Measurements from ENCODE around the gene MRPL58. TPM values are rescaled to one million over a fixed set of nuclear protein-coding genes. Genes with fewer than 3 reads are reported as not detected.
"Not testable (repeated sequence)": the region's sequence is repeated elsewhere in the genome, so short reads cannot be mapped to it uniquely, and the experiment has no call there.

The MRPL58 gene
- total RNA-seq = 26.5 and 26.8 TPM in 2 replicates
- long read RNA-seq, transcript MRPL58-201 (6 exons, 890 nt) = major isoform, 7 of 9 reads
- long read RNA-seq, partial matches to known transcripts = 0 of 9 reads
- long read RNA-seq, other reads (novel, unspliced or antisense) = 2 of 9 reads

DNA sequence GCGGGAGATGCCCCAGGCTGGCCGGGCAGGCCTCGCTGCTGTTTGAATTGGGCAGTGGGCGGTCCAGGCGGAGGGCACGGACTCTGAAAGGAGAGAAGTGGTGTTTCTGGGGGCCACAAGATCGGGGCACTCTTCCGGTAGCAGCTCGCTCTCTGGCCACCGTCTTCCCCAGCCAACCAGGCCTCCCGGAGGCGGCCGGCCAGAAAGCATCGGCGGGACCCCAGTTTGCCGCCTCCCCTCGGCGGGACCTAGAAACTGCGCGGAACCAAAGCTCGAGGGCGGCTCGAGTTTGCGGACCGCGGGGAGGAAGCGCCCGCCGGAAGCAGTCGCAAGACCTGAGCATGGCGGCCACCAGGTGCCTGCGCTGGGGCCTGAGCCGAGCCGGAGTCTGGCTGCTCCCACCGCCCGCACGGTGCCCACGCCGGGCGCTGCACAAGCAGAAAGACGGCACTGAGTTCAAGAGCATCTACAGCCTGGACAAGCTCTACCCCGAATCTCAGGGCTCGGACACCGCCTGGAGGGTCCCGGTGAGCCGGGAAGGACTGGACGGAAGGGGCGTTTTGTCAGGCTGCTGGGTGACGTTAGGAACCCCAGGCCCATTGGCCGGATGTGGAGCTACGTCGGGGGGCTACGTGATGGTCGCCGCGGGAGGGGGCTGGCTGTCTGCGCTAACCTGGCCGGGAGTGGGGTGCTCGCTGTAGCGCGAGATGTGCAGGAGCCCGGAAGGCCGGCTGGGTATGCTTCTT, at the start of gene MRPL58:
Gene MRPL58, plus strand, starts transcription at position 325 of the 746 bp plus-strand sequence. Its CDS starts 17 bp downstream, at position 342.
- H3K4me1 Mint-ChIP-seq (ENCODE audit: low read depth) = peaks cover 16% of the 10 kb centered on the region
- peaks cover 7% of the 10 kb centered on the region for H3K36me3 Mint-ChIP-seq (ENCODE audit: insufficient read depth)
- H3K4me3 Mint-ChIP-seq (ENCODE audit: low read depth) = peak within 1 kb of the TSS; percentile 90
- H3K9me3 Mint-ChIP-seq (ENCODE audit: low read depth) = no peaks in the 10 kb centered on the region
- DNase-seq (ENCODE audit: low spot score, unreplicated experiment) = peak; percentile 80
- TF ChIP-seq, protein P1, sequence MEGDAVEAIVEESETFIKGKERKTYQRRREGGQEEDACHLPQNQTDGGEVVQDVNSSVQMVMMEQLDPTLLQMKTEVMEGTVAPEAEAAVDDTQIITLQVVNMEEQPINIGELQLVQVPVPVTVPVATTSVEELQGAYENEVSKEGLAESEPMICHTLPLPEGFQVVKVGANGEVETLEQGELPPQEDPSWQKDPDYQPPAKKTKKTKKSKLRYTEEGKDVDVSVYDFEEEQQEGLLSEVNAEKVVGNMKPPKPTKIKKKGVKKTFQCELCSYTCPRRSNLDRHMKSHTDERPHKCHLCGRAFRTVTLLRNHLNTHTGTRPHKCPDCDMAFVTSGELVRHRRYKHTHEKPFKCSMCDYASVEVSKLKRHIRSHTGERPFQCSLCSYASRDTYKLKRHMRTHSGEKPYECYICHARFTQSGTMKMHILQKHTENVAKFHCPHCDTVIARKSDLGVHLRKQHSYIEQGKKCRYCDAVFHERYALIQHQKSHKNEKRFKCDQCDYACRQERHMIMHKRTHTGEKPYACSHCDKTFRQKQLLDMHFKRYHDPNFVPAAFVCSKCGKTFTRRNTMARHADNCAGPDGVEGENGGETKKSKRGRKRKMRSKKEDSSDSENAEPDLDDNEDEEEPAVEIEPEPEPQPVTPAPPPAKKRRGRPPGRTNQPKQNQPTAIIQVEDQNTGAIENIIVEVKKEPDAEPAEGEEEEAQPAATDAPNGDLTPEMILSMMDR (IDR thresholded peaks at IDR 0.05; ENCODE audit: unreplicated experiment) = peak; percentile 59
- H3K27ac Mint-ChIP-seq = peak within 1 kb of the TSS; percentile 97
- H3K27me3 Mint-ChIP-seq = no peaks in the 10 kb centered on the region

DNA sequence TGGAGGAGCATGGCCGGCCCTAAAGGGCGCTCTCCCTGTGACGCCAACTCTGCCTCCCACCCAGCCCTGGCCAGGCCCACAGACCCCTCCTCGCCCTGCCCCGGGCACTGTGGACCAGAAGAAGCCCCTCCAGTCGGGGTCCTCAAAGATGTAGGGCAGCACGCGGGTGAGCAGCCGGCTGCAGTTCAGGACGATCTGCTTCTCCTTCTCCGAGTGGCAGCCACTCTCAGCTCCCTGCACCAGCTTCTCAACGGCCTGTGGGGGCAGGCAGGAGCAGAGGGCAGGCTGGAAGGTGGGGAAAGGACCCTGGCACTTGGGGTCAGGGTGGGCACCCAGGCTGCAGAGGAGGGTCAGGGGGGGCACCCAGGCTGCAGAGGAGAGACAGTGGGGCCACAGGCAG, 48.8 kb upstream of the MRPL58 start:
- TF ChIP-seq, protein P1 (IDR thresholded peaks at IDR 0.05; ENCODE audit: unreplicated experiment) = no peak
- Mint-ChIP-seq H3K36me3 (ENCODE audit: insufficient read depth) (peaks cover 8% of the 10 kb centered on the region), H3K4me1 (ENCODE audit: low read depth) (peaks cover 5% of the 10 kb centered on the region), H3K4me3 (ENCODE audit: low read depth) (no peak overlapping the region), H3K9me3 (ENCODE audit: low read depth) (no peaks in the 10 kb centered on the region), H3K27ac (no peak overlapping the region), H3K27me3 (no peaks in the 10 kb centered on the region)
- DNase-seq (ENCODE audit: low spot score, unreplicated experiment) = no peak

DNA sequence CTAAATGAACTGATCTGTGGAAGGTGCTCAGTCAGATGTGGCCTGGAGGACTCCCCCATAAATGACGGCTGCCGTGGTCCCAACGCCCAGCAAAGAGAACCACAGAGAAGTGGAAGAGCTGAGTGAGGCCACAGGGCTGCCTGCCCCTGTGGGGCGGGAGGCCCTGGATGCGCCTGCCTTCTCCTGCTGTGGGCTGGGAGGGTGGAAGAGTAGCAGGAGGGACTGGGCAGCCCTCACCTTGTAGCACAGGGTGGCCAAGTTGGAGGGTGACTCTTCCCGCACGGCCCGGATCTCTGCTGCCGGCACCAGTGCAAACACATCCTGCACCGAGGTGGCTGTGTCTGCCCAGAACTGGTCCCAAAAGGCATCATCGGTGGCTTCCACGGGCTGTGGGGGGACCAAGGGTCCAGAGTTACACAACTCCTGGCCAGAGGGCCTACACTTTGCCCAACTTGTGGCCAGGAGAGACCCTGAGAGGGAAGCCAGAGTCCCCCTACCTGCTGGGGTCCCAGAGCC, 48.2 kb upstream of the MRPL58 start:
- Mint-ChIP-seq H3K27ac (no peak overlapping the region), H3K4me3 (ENCODE audit: low read depth) (no peak overlapping the region), H3K27me3 (no peaks in the 10 kb centered on the region), H3K36me3 (ENCODE audit: insufficient read depth) (peaks cover 6% of the 10 kb centered on the region), H3K9me3 (ENCODE audit: low read depth) (no peaks in the 10 kb centered on the region), H3K4me1 (ENCODE audit: low read depth) (peaks cover 9% of the 10 kb centered on the region)
- DNase-seq (ENCODE audit: low spot score, unreplicated experiment) = no peak
- TF ChIP-seq, protein P1 (IDR thresholded peaks at IDR 0.05; ENCODE audit: unreplicated experiment) = no peak

DNA sequence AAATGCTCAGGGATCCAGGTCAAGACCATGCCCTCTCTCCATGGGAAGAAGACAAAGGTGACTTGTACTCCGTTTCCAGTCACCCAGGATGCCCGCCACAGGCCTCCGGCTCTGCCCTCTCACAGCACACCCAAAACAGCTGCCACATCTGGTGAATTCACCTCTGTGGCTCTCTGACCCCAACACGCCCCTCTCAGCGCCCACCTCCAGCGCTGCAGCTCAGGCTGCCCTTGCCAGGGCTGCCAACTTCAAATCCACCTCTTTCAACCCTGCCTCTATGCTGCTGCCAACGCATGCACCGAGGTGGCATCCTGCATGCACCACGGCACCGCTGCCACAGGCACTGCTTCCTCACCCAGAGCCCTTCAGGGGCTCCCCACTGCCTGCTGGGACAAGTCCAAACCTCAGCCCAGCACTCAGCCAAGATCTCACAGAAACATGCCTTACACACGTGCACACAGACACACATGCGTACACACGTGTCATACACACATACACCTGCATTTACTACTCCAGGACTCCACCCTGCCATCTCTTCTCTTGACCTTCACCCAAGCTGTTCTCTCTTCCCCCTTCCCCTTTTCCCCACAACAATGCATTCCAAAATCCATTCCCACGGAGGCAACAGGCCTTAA, 47.4 kb upstream of the MRPL58 start:
- H3K4me1 Mint-ChIP-seq (ENCODE audit: low read depth) = peaks cover 9% of the 10 kb centered on the region
- no peak for DNase-seq (ENCODE audit: low spot score, unreplicated experiment)
- no peaks in the 10 kb centered on the region for H3K27me3 Mint-ChIP-seq
- TF ChIP-seq, protein P1 (IDR thresholded peaks at IDR 0.05; ENCODE audit: unreplicated experiment) = no peak
- H3K36me3 Mint-ChIP-seq (ENCODE audit: insufficient read depth) = peaks cover 3% of the 10 kb centered on the region
- H3K4me3 Mint-ChIP-seq (ENCODE audit: low read depth) = no peak overlapping the region
- H3K9me3 Mint-ChIP-seq (ENCODE audit: low read depth) = no peaks in the 10 kb centered on the region
- peak overlapping the region; percentile 76 for H3K27ac Mint-ChIP-seq

DNA sequence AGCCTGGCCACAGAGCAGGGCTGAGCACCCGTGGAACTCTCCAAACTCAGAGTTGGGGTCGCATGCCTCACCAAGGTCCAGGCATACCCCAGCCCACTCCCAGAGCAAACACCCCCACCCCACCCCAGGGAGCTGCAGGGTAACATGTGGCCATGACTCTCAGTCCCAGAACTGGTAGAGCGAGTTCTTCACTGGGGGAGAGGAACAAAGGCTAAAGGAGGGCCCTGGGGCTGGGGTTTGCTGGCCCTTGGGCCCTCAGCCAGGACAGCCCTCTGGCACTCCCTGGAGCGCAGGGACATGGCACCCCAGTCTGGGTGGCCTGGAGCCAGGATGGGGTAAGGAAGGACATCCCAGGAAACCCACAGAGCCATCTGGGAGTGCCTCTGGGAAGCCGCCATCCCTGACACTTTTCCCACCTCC, 44.1 kb upstream of the MRPL58 start:
- DNase-seq (ENCODE audit: low spot score, unreplicated experiment) = no peak
- Mint-ChIP-seq H3K4me1 (ENCODE audit: low read depth) (peaks cover 22% of the 10 kb centered on the region), H3K27ac (peak overlapping the region; percentile 87), H3K9me3 (ENCODE audit: low read depth) (no peaks in the 10 kb centered on the region), H3K27me3 (peaks cover 6% of the 10 kb centered on the region), H3K36me3 (ENCODE audit: insufficient read depth) (no peaks in the 10 kb centered on the region), H3K4me3 (ENCODE audit: low read depth) (peak overlapping the region; percentile 49)
- TF ChIP-seq, protein P1 (IDR thresholded peaks at IDR 0.05; ENCODE audit: unreplicated experiment) = no peak

DNA sequence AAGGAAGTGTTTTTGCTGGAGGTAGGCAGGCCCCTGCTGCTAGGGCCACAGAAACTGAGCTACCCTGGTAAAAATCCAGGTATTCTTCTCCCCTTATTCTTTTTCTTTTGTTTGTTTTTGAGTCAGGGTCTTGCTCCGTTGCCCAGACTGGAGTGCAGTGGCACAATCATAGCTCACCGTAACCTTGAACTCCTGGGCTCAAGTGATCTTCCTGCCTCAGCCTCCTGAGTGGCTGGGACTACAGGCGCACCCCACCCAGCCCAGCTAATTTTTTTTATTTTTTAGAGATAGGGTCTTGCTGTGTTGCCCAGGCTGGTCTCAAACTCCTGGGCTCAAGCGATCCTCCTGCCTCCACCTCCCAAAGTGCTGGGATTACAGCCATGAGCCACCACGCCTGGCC, 43.0 kb upstream of the MRPL58 start:
- H3K27ac Mint-ChIP-seq; H3K36me3 Mint-ChIP-seq (ENCODE audit: insufficient read depth); H3K4me3 Mint-ChIP-seq (ENCODE audit: low read depth); H3K27me3 Mint-ChIP-seq; H3K9me3 Mint-ChIP-seq (ENCODE audit: low read depth); DNase-seq (ENCODE audit: low spot score, unreplicated experiment): not testable (repeated sequence)
- H3K4me1 Mint-ChIP-seq (ENCODE audit: low read depth) = peaks cover 24% of the 10 kb centered on the region
